Mucosa of rectum (tissue), 2 donors: Measurements from ENCODE around the gene ATP6V1D.

Experiments used
- H3K27ac ChIP-seq, 2 donors: one replicate each; pipeline ENCODE4 v1.7.0; 2013; ENCODE audit warnings: inconsistent platforms in 2 of 2, low read depth in 2 of 2, low read length in 2 of 2
- H3K27me3 ChIP-seq, 2 donors: one replicate each; pipeline ENCODE4 v1.7.0; 2013; ENCODE audit warnings: low read length in 2 of 2; ENCODE audit not compliant: control insufficient read depth in 2 of 2, insufficient read depth in 2 of 2
- H3K36me3 ChIP-seq, 2 donors: one replicate each; pipeline ENCODE4 v1.7.0; 2013; ENCODE audit warnings: low read length in 2 of 2; ENCODE audit not compliant: control insufficient read depth in 2 of 2, insufficient read depth in 2 of 2
- H3K4me1 ChIP-seq, 2 donors: one replicate each; pipeline ENCODE4 v1.7.0; 2013; ENCODE audit warnings: low read length in 2 of 2, mild to moderate bottlenecking in 1 of 2; ENCODE audit not compliant: control insufficient read depth in 2 of 2, insufficient read depth in 2 of 2
- H3K4me3 ChIP-seq, 2 donors: one replicate each; pipeline ENCODE4 v1.7.0; 2013; ENCODE audit warnings: low read length in 2 of 2
- H3K9ac ChIP-seq, 2 donors: one replicate each; pipeline ENCODE4 v1.7.0; 2013; ENCODE audit warnings: low read length in 2 of 2, low read depth in 1 of 2, mild to moderate bottlenecking in 1 of 2
- H3K9me3 ChIP-seq, 2 donors: one replicate each; pipeline ENCODE4 v1.7.0; 2013; ENCODE audit warnings: low read length in 2 of 2; ENCODE audit not compliant: control insufficient read depth in 2 of 2
- donor health status: healthy.
- donor health status: Normal muscosa, but diverticular disease.

The ATP6V1D gene

DNA sequence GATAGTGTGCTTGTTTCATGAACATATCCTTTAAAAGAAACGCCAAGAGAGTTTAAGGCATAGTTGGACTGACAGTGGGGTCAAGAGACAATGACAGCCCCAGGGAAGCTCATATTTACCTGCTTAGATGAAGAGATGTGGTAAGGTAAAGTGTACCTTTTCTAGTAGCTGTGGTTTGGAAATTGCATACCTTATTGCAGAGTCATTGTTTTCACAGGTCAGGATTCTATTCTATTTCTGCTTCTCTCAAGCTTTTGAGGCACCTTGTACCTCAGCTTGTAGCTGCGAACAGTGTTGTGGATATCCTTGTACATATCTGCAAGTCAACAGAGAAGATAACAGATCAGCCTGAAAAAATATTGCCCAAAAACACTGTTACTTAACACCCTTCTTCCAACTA lies 47.7 kb downstream of the ATP6V1D start:
- Histone ChIP-seq H3K27ac (no peak overlapping the region), H3K27me3 (no peaks in the 10 kb centered on the region), H3K36me3 (peaks cover 5 to 16% of the 10 kb centered on the region in 2 donors), H3K9me3 (no peaks in the 10 kb centered on the region), H3K4me1 (no peaks in the 10 kb centered on the region), H3K9ac (no peak overlapping the region), H3K4me3 (no peak overlapping the region)
